Chondrocyte (in vitro differentiated cells): ENCODE results near the gene ARHGAP5. TPM values are rescaled to one million over a fixed set of nuclear protein-coding genes. Genes with fewer than 3 reads are reported as not detected.

Experiments used
- DNase-seq: peaks from one replicate; pipeline ENCODE4 v3.0.0; 2021; ENCODE audit warnings: mixed read lengths, low spot score
- H3K27ac Mint-ChIP-seq: one replicate; pipeline ENCODE4 v1.8.0; 2021; ENCODE audit warnings: mild to moderate bottlenecking, moderate library complexity, mixed read lengths; ENCODE audit not compliant: unreplicated experiment
- H3K27me3 Mint-ChIP-seq: 2 replicates; pipeline ENCODE4 v1.8.0; 2021; ENCODE audit warnings: low read depth, mixed read lengths
- H3K36me3 Mint-ChIP-seq: 2 replicates; pipeline ENCODE4 v1.8.0; 2021; ENCODE audit warnings: low read depth, mixed read lengths
- H3K4me1 Mint-ChIP-seq: 2 replicates; pipeline ENCODE4 v1.8.0; 2021; ENCODE audit warnings: low read depth, mild to moderate bottlenecking, mixed read lengths
- H3K4me3 Mint-ChIP-seq: one replicate; pipeline ENCODE4 v1.8.0; 2021; ENCODE audit warnings: mild to moderate bottlenecking, moderate library complexity, mixed read lengths; ENCODE audit not compliant: unreplicated experiment
- H3K9me3 Mint-ChIP-seq: 2 replicates; pipeline ENCODE4 v1.8.0; 2021; ENCODE audit warnings: low read depth, mixed read lengths
- total RNA-seq: library from RNA; stranded (reverse); gene quantifications from 3 replicates; pipeline ENCODE4 v1.2.1, GENCODE V29; 2021
- TF ChIP-seq, protein P1 (sequence below): fragments of 200-600 bp; sonication (generic); IDR thresholded peaks from 2 replicates; pipeline ENCODE4 v1.5.0; 2021; ENCODE audit warnings: antibody characterized with exemption, mild to moderate bottlenecking, moderate library complexity

The ARHGAP5 gene
- total RNA-seq, 1 donor from 2014 or later: 82.8 TPM

DNA sequence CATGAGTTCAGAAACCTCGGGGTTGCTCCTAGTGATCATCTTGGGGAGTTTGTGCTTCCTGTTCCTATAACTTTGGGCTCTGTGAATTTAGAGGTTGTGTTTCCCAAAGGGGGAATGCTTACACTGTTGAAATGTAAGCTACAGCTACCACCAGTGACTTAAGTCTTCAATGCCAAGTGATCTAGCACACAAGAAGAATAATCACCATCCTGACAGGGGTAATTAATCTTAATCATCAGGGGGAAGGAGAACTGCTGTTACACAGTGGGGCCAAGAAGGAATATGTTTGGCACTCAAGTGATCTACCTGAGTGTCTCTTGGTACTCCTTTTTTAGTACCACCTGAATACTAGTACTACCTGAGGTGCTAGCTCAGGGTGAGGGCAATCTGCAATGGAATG, 89.8 kb downstream of the ARHGAP5 start:
- Mint-ChIP-seq H3K4me1 (no peaks in the 10 kb centered on the region), H3K27me3 (no peaks in the 10 kb centered on the region), H3K4me3 (no peak overlapping the region), H3K27ac (no peak overlapping the region), H3K9me3 (peaks cover 11% of the 10 kb centered on the region), H3K36me3 (no peaks in the 10 kb centered on the region)
- TF ChIP-seq, protein P1, sequence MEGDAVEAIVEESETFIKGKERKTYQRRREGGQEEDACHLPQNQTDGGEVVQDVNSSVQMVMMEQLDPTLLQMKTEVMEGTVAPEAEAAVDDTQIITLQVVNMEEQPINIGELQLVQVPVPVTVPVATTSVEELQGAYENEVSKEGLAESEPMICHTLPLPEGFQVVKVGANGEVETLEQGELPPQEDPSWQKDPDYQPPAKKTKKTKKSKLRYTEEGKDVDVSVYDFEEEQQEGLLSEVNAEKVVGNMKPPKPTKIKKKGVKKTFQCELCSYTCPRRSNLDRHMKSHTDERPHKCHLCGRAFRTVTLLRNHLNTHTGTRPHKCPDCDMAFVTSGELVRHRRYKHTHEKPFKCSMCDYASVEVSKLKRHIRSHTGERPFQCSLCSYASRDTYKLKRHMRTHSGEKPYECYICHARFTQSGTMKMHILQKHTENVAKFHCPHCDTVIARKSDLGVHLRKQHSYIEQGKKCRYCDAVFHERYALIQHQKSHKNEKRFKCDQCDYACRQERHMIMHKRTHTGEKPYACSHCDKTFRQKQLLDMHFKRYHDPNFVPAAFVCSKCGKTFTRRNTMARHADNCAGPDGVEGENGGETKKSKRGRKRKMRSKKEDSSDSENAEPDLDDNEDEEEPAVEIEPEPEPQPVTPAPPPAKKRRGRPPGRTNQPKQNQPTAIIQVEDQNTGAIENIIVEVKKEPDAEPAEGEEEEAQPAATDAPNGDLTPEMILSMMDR: no peak
- DNase-seq: no peak

DNA sequence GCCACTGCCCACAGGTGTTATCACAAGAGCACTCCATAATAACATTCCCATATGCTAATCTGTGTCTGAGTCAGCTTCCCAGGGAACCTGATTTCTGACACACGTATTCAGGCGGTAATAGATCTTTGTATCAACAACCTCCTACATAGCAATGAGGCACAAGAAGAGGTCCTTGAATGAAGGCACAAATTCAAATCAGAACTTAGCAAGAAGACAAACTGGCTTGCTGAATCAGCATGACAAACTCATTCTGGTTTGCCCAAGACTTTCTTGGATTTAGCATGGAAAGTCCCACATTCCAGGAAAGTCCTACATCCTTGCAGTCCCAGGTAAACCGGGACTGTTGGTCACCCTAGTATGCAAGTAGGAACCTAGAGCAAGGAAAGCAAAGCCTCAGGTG, 90.8 kb downstream of the ARHGAP5 start:
- peaks cover 5% of the 10 kb centered on the region for H3K9me3 Mint-ChIP-seq
- TF ChIP-seq, protein P1: no peak
- H3K27me3 Mint-ChIP-seq: no peaks in the 10 kb centered on the region
- H3K36me3 Mint-ChIP-seq: no peaks in the 10 kb centered on the region
- no peak overlapping the region for H3K27ac Mint-ChIP-seq
- no peak overlapping the region for H3K4me3 Mint-ChIP-seq
- no peak for DNase-seq
- no peaks in the 10 kb centered on the region for H3K4me1 Mint-ChIP-seq

DNA sequence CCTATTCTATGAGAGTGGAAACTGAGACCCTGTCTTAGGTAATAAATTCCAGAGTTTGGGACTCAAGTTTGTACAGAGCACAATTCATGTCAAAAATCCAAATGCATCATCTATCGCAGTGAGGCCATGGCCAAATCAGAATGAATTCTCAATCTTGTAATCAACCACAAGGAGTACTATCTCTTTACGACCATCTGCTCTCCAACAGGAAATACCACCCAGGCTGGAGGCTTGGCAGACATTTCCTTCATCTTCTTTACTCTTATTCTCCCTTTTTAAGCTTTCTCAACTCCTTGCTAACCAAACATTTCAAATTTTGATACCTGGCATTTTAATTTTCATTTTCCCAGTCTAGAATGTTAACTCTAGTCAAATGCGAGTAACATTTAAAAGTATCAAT, 92.1 kb downstream of the ARHGAP5 start:
- DNase-seq: no peak
- Mint-ChIP-seq H3K4me3 (no peak overlapping the region), H3K36me3 (no peaks in the 10 kb centered on the region), H3K4me1 (no peaks in the 10 kb centered on the region), H3K27me3 (no peaks in the 10 kb centered on the region), H3K27ac (no peak overlapping the region), H3K9me3 (peaks cover 5% of the 10 kb centered on the region)
- TF ChIP-seq, protein P1: no peak

DNA sequence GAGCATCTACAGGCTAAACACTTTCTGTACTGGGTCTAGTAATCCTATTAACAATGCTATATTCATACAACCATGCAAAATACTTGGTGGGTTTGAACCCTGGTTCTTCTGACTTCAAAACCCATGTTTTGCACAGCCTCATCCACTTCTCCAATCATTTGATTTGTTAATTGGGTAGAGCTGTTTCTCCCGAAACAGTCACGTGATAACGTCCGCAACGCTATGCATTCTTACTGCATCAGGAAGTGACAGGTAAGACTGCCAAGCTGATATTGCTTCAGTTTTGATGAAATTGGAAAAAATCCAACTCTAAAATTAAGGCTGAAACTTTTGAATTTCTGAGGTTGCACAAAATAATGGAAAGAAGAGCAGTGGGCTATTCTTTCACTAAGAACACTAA, 94.4 kb downstream of the ARHGAP5 start:
- no peaks in the 10 kb centered on the region for H3K4me1 Mint-ChIP-seq
- H3K4me3 Mint-ChIP-seq: no peak overlapping the region
- no peak overlapping the region for H3K27ac Mint-ChIP-seq
- H3K36me3 Mint-ChIP-seq: no peaks in the 10 kb centered on the region
- TF ChIP-seq, protein P1: no peak
- no peak for DNase-seq
- no peaks in the 10 kb centered on the region for H3K27me3 Mint-ChIP-seq
- peaks cover 8% of the 10 kb centered on the region for H3K9me3 Mint-ChIP-seq

DNA sequence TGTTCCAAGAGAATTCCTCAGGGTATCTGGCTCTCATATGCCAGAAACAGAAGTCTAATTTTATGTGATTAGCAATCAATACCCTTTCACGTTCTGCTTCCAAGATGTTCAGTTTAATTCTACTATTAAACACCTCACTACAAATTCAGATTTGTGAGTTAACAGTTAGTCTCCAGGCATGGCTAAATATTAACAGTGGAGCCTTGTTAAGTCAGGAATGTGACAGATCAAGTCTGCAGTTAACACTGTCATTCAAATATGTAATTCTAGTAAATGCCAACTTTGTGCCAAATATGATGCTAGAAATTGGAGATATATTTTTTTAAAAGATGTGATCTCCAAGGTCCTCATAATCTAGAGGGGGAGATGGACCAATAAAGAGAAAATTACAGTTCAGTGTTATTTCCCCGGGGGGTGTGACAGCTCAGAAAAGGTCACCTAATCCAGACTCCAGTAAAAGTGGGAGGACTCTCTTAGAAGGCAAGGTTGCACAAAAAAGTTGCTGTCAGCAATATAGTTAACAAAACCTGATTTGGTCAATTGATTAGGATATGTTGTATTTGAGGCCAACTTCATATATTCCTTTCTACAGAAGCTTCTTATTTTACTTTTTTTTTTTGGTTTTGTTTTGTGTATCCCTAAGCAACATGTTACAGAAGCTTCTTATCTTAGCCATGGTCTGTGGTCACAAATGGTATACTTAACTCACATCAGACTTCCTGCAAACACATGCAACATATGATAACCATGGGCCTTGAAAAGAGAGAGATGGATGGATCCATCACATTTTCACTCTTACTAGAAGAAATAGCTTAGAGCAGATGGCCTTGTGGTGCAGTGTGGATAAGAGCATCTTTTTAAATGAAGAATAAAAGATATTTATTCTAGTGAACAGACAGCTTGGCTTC, 106.3 kb downstream of the ARHGAP5 start:
- H3K27me3 Mint-ChIP-seq: no peaks in the 10 kb centered on the region
- TF ChIP-seq, protein P1: no peak
- peaks cover 9% of the 10 kb centered on the region for H3K4me1 Mint-ChIP-seq
- H3K27ac Mint-ChIP-seq: no peak overlapping the region
- H3K9me3 Mint-ChIP-seq: peaks cover 36% of the 10 kb centered on the region
- H3K4me3 Mint-ChIP-seq: no peak overlapping the region
- peaks cover 8% of the 10 kb centered on the region for H3K36me3 Mint-ChIP-seq
- no peak for DNase-seq
